Neural progenitor cell (in vitro differentiated cells): ENCODE measurements around the gene GALE. TPM values are rescaled to one million over a fixed set of nuclear protein-coding genes. Genes with fewer than 3 reads are reported as not detected.

ENCODE experiments used
- DNase-seq: peaks from one replicate; pipeline ENCODE4 v3.0.0-alpha.2; 2016; ENCODE audit warnings: low spot score
- H2AFZ ChIP-seq: fragments of 200-600 bp; sonication (generic); replicated peaks from 2 replicates; pipeline ENCODE4 v1.6.1; 2016; ENCODE audit warnings: antibody characterized with exemption
- H3F3A ChIP-seq: fragments of 200-600 bp; sonication (generic); 2 replicates; pipeline ENCODE4 v1.6.1; 2016; ENCODE audit warnings: antibody characterized with exemption, low read depth
- H3K27ac ChIP-seq: fragments of 200-600 bp; sonication (generic); 2 replicates; pipeline ENCODE4 v1.5.1; 2016; ENCODE audit warnings: mild to moderate bottlenecking
- H3K27me3 ChIP-seq: fragments of 200-600 bp; sonication (generic); 2 replicates; pipeline ENCODE4 v1.6.1; 2016; ENCODE audit warnings: mild to moderate bottlenecking, moderate library complexity
- H3K36me3 ChIP-seq: fragments of 200-600 bp; sonication (generic); 2 replicates; pipeline ENCODE4 v1.5.1; 2016
- H3K4me1 ChIP-seq: fragments of 200-600 bp; sonication (generic); 2 replicates; pipeline ENCODE4 v1.6.1; 2016; ENCODE audit warnings: mixed run types
- H3K4me2 ChIP-seq: fragments of 200-600 bp; sonication (generic); 2 replicates; pipeline ENCODE4 v1.6.1; 2016
- H3K4me3 ChIP-seq: fragments of 200-600 bp; sonication (generic); 2 replicates; pipeline ENCODE4 v1.5.1; 2016
- H3K79me2 ChIP-seq: fragments of 200-600 bp; sonication (generic); 2 replicates; pipeline ENCODE4 v1.6.1; 2016; ENCODE audit warnings: low read depth
- H3K9ac ChIP-seq: fragments of 200-600 bp; sonication (generic); 2 replicates; pipeline ENCODE4 v1.6.1; 2016
- H3K9me3 ChIP-seq: fragments of 200-600 bp; sonication (generic); 2 replicates; pipeline ENCODE4 v1.5.1; 2016; ENCODE audit warnings: low read depth
- H4K20me1 ChIP-seq: fragments of 200-600 bp; sonication (generic); 2 replicates; pipeline ENCODE4 v1.6.1; 2016; ENCODE audit warnings: low read depth
- H3K27ac Mint-ChIP-seq: 3 replicates; pipeline ENCODE4 v1.8.0; 2021; ENCODE audit warnings: mixed read lengths
- H3K27me3 Mint-ChIP-seq: 2 replicates; pipeline ENCODE4 v1.8.0; 2022; ENCODE audit warnings: low read depth, mild to moderate bottlenecking, inconsistent platforms, moderate library complexity, mixed read lengths; ENCODE audit not compliant: insufficient read depth
- H3K36me3 Mint-ChIP-seq: 3 replicates; pipeline ENCODE4 v1.8.0; 2021; ENCODE audit warnings: mixed read lengths
- H3K4me1 Mint-ChIP-seq: 3 replicates; pipeline ENCODE4 v1.8.0; 2021; ENCODE audit warnings: mixed read lengths
- H3K4me3 Mint-ChIP-seq: 3 replicates; pipeline ENCODE4 v1.8.0; 2021; ENCODE audit warnings: mild to moderate bottlenecking, moderate library complexity, mixed read lengths
- H3K9me3 Mint-ChIP-seq: 3 replicates; pipeline ENCODE4 v1.8.0; 2020; ENCODE audit warnings: mixed read lengths
- CTCF ChIP-seq: fragments of 200-600 bp; sonication (generic); IDR thresholded peaks from 2 replicates; pipeline ENCODE4 v1.5.1; 2017; ENCODE audit warnings: antibody characterized with exemption, mild to moderate bottlenecking
- EZH2 ChIP-seq: fragments of 200-600 bp; sonication (generic); IDR thresholded peaks from 2 replicates; pipeline ENCODE4 v1.6.1; 2017; ENCODE audit warnings: antibody characterized with exemption, mild to moderate bottlenecking, moderate library complexity
- EZH2phosphoT487 ChIP-seq: fragments of 200-600 bp; sonication (generic); IDR thresholded peaks from 2 replicates; pipeline ENCODE4 v1.6.1; 2017; ENCODE audit warnings: antibody characterized with exemption
- total RNA-seq: library from RNA; depleted of rRNA; stranded (reverse); fragments of >200 nt; gene quantifications from 2 replicates; pipeline ENCODE4 v1.2.3, GENCODE V29; 2015; ENCODE audit warnings: low replicate concordance

GALE gene
- total RNA-seq, 1 donor from 2014 or later: 15.6 TPM

- Histone ChIP-seq H3K4me2 (peak within 1 kb of the TSS; percentile 96), H3K9ac (peak within 1 kb of the TSS; percentile 87), H3K9me3 (no peaks in the 10 kb centered on the region), H3K36me3 (no peaks in the 10 kb centered on the region), H2AFZ (peak within 1 kb of the TSS; percentile 65), H3K79me2 (peaks cover 58% of the 10 kb centered on the region), H3K27me3 (no peaks in the 10 kb centered on the region), H3F3A (peaks cover 16% of the 10 kb centered on the region), H3K4me3 (peak within 1 kb of the TSS; percentile 82), H4K20me1 (peaks cover 13% of the 10 kb centered on the region), H3K27ac (no peak within 1 kb of the TSS), H3K4me1 (peaks cover 13% of the 10 kb centered on the region)
- H3K36me3 Mint-ChIP-seq: peaks cover 3% of the 10 kb centered on the region
- H3K27me3 Mint-ChIP-seq: no peaks in the 10 kb centered on the region
- peaks cover 24% of the 10 kb centered on the region for H3K4me1 Mint-ChIP-seq
- H3K27ac Mint-ChIP-seq: peak within 1 kb of the TSS; percentile 70
- H3K9me3 Mint-ChIP-seq: no peaks in the 10 kb centered on the region
- DNase-seq: peak; percentile 96
- no peak for TF ChIP-seq EZH2
- TF ChIP-seq CTCF: peak; percentile 4
- no peak for TF ChIP-seq EZH2phosphoT487
- peak within 1 kb of the TSS; percentile 98 for H3K4me3 Mint-ChIP-seq
Observed at GRCh38 chr1:23777979-23778814, 22.4 kb downstream of the GALE start, which contains the start of gene PITHD1. TSS of gene PITHD1 (plus strand) at chr1:23778418. CDS start at chr1:23778516, 98 bp downstream.

- Mint-ChIP-seq H3K4me1 (peaks cover 24% of the 10 kb centered on the region), H3K9me3 (no peaks in the 10 kb centered on the region), H3K36me3 (no peaks in the 10 kb centered on the region), H3K27ac (no peak overlapping the region), H3K27me3 (no peaks in the 10 kb centered on the region), H3K4me3 (peak overlapping the region; percentile 98)
- no peaks in the 10 kb centered on the region for H3K9me3 ChIP-seq
- peaks cover 13% of the 10 kb centered on the region for H4K20me1 ChIP-seq
- no peaks in the 10 kb centered on the region for H3K27me3 ChIP-seq
- DNase-seq: no peak
- peaks cover 41% of the 10 kb centered on the region for H3K79me2 ChIP-seq
- H3K4me1 ChIP-seq: peaks cover 13% of the 10 kb centered on the region
- H3K27ac ChIP-seq: no peak overlapping the region
- no peak overlapping the region for H3K4me3 ChIP-seq
- TF ChIP-seq CTCF: no peak
- TF ChIP-seq EZH2: no peak
- TF ChIP-seq EZH2phosphoT487: no peak
- no peaks in the 10 kb centered on the region for H3K36me3 ChIP-seq
- H3F3A ChIP-seq: peaks cover 16% of the 10 kb centered on the region
- H3K4me2 ChIP-seq: no peak overlapping the region
- H2AFZ ChIP-seq: no peak overlapping the region
- H3K9ac ChIP-seq: no peak overlapping the region
Observed at GRCh38 chr1:23776217-23776616, 24.3 kb downstream of the GALE start.

DNA sequence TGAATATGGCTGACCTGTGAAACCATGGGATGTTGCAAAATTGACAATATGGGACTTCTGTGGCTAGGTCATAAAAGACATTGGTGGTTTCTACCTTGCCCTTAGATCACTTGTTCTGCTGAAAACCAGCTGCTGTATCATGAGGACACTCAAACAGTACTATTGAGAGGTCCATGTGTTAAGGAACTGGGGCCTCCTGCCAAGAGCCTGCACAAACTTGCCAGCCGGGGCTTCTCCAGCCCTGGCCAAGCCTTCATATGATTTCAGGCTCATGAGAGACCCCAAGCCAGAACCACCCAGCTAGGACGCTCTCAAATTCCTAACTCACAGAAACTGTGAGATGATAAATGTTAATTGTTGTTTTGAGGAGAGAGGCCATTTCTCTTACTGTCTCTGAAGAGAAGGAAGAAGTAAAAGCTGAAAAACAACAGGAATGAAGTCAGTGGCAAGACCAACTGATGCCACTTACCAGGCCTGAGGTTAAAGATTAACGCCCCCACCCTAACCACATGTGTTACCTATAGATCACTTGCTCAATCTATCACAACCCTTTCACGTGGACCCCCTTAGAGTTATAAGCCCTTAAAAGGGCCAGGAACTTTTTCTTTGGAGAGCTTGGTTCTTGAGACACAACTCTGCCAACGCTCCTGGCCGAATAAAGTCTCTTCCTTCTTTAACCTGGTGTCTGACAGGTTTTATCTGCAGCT is 26.2 kb downstream of the GALE start:
- Histone ChIP-seq H3K9me3 (no peaks in the 10 kb centered on the region), H3K36me3 (no peaks in the 10 kb centered on the region), H3F3A (peaks cover 16% of the 10 kb centered on the region), H3K4me3 (no peak overlapping the region), H3K79me2 (peaks cover 30% of the 10 kb centered on the region), H3K9ac (peak overlapping the region; percentile 29), H3K27ac (no peak overlapping the region), H2AFZ (no peak overlapping the region), H4K20me1 (peaks cover 8% of the 10 kb centered on the region), H3K4me1 (peaks cover 12% of the 10 kb centered on the region), H3K4me2 (no peak overlapping the region), H3K27me3 (no peaks in the 10 kb centered on the region)
- Mint-ChIP-seq H3K4me3 (no peak overlapping the region), H3K36me3 (no peaks in the 10 kb centered on the region), H3K4me1 (peaks cover 14% of the 10 kb centered on the region), H3K27me3 (no peaks in the 10 kb centered on the region), H3K27ac (no peak overlapping the region), H3K9me3 (no peaks in the 10 kb centered on the region)
- no peak for TF ChIP-seq EZH2phosphoT487
- TF ChIP-seq EZH2: no peak
- no peak for TF ChIP-seq CTCF
- DNase-seq: no peak
